ENCODE measurements around the gene HELZ2.
A peak's percentile ranks its signal among the peaks of the same experiment; 100 is the strongest.

Gene HELZ2

GRCh38 chr20:63591147-63591533 is 17.1 kb upstream of the HELZ2 start:
- Mint-ChIP-seq H3K4me1 (ENCODE audit: low read depth) (peaks cover 3% of the 10 kb centered on the region), H3K9me3 (no peaks in the 10 kb centered on the region), H3K27ac (no peak overlapping the region), H3K27me3 (ENCODE audit: low read depth) (no peaks in the 10 kb centered on the region), H3K4me3 (no peak overlapping the region), H3K36me3 (ENCODE audit: low read depth) (peaks cover 35% of the 10 kb centered on the region)
- DNase-seq (ENCODE audit: low spot score), result no peak

DNA sequence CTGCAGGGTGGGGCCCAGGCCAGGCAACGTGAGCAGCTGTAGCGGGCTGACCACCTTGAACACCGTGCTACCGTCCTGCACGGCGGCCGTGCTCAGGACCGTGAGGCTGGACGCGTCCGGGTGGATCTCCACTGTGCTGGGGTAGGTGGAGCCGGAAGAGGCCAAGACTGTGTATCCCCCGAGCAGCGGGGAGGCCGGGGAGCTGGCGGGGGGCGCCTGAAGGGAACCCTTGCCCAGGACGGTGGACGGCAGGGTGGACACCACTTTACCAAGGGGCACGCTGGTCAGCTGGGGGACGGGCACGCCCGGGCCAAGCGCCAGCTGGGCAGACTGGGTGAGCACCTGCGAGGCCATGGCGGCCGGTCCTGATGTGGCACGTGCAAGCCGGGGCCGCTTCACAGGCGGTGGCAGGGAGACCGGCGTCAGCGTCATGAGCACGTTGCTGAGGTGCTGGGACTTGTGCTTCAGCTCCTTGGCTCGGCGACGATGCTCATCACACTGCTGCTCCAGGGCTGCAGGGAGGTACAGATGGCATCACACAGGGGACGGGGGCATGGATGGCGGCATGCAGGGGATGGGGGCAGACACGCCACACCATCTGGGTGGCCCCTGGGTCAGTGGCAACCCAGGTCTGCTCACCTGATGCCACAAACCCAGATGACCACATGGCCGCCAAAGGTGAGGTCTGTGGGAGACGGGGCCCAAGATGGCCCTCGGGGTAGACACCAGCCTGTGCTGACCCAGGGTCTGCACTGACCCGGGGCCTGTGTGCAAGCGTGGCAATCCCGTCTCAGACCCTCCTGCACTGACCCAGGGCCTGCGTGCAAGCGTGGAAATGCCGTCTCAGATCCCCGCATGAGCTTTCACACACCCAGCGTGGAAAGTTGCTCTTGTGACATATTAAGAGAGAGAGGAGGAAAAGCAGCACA is 16.4 kb upstream of the HELZ2 start:
- Mint-ChIP-seq H3K36me3 (ENCODE audit: low read depth) (peaks cover 34% of the 10 kb centered on the region), H3K4me3 (no peak overlapping the region), H3K27me3 (ENCODE audit: low read depth) (no peaks in the 10 kb centered on the region), H3K9me3 (no peaks in the 10 kb centered on the region), H3K4me1 (ENCODE audit: low read depth) (peaks cover 3% of the 10 kb centered on the region), H3K27ac (no peak overlapping the region)
- no peak for DNase-seq (ENCODE audit: low spot score)

- peaks cover 26% of the 10 kb centered on the region for H3K36me3 Mint-ChIP-seq (ENCODE audit: low read depth)
Observed at GRCh38 chr20:63589261-63590217, 15.5 kb upstream of the HELZ2 start.

GRCh38 chr20:63588641-63589041 is 14.6 kb upstream of the HELZ2 start:
- Mint-ChIP-seq H3K27me3 (ENCODE audit: low read depth) (no peaks in the 10 kb centered on the region), H3K4me3 (no peak overlapping the region), H3K27ac (no peak overlapping the region), H3K36me3 (ENCODE audit: low read depth) (peaks cover 26% of the 10 kb centered on the region), H3K9me3 (no peaks in the 10 kb centered on the region), H3K4me1 (ENCODE audit: low read depth) (peaks cover 3% of the 10 kb centered on the region)
- no peak for DNase-seq (ENCODE audit: low spot score)

More at GRCh38 chr20:63589261-63590217, 15.5 kb upstream of the HELZ2 start:
- Mint-ChIP-seq H3K27me3 (ENCODE audit: low read depth) (no peaks in the 10 kb centered on the region), H3K27ac (no peak overlapping the region), H3K9me3 (no peaks in the 10 kb centered on the region), H3K4me1 (ENCODE audit: low read depth) (peaks cover 3% of the 10 kb centered on the region), H3K4me3 (no peak overlapping the region)
- no peak for DNase-seq (ENCODE audit: low spot score)

DNA sequence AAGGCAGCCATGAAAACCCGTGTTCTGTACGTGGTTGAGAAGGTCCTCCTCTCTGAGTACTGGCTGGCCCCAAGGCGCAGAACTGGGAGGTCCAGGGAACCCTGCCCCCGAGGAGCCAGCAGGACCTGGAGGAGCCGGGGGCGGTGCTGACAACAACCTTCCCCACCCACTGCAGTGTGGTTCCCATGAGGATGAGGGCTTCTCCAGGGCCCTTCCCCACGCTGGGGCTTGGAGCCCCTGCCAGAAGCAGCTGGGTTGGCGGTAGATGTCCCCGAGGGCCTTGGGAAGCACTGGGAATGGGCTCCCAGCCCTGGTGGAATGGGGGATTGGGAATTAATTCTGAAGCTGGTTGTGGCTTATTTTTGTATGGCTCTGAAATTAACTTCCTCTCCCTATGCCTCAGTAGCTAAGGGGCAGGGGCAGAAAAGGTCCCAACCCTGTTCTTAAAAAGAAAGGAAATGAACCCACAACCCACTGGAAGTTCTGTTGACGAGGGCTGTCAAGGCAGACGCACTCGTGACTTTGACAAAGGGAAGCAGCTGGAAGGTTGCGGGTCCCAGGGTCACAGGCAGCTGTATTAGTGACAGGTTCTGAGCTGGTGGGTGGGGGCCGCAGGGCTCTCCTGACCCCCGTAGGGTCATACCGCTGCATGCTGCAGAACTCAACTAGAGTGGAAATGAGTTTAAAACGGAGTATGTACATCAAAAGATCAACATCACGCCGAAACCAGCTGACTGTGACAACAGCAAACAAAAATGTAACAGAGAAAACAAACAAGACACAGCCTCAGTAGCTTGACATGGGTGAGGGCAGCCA is 13.9 kb upstream of the HELZ2 start:
- Mint-ChIP-seq H3K27me3 (ENCODE audit: low read depth) (peaks cover 4% of the 10 kb centered on the region), H3K9me3 (no peaks in the 10 kb centered on the region), H3K4me1 (ENCODE audit: low read depth) (peaks cover 3% of the 10 kb centered on the region), H3K27ac (no peak overlapping the region), H3K4me3 (no peak overlapping the region), H3K36me3 (ENCODE audit: low read depth) (peaks cover 20% of the 10 kb centered on the region)
- no peak for DNase-seq (ENCODE audit: low spot score)

DNA sequence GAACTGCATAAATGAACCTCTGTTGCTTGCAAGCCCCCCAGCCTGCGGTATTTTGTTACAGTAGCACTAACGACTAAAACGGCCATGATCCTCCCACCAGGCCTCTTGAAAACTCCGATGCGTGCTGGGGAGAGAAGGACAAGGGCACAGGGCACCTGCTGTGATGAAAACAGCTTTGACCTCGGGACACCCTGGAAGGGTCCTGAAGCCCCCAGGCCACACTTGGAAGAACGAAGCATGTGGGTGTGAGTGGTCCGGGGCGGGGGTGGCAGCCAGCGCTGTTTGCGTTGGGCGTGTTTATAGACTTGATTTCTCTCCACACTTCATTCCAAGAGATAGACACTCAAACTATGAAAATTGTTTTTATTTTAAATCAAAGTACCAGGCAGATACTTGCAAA is 13.2 kb upstream of the HELZ2 start:
- no peak for DNase-seq (ENCODE audit: low spot score)
- H3K27ac Mint-ChIP-seq, result no peak overlapping the region
- H3K4me3 Mint-ChIP-seq, result no peak overlapping the region
- H3K9me3 Mint-ChIP-seq, result no peaks in the 10 kb centered on the region
- H3K4me1 Mint-ChIP-seq (ENCODE audit: low read depth), result peaks cover 3% of the 10 kb centered on the region
- H3K36me3 Mint-ChIP-seq (ENCODE audit: low read depth), result peaks cover 18% of the 10 kb centered on the region
- peaks cover 6% of the 10 kb centered on the region for H3K27me3 Mint-ChIP-seq (ENCODE audit: low read depth)

DNA sequence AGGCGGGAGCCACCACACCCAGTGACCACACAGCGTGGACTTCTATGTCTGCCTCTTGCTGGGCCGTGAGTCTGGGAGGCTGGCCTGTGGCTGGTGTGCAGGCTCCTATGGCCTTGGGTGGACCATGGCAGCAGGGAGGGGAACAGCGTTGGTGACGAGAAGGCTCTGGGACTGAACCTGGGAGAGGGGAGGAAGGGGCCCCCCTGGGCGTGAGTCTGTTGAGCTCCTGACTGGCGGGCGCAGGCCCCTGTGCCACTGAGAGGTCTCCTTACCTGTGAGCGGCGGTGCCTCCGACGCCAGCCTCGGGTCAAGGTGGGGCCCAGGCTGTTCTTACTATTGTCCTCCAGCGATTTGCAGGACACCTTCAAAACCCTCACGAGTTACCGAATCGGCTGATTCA is 12.8 kb upstream of the HELZ2 start:
- no peak for DNase-seq (ENCODE audit: low spot score)
- no peak overlapping the region for H3K27ac Mint-ChIP-seq
- no peaks in the 10 kb centered on the region for H3K9me3 Mint-ChIP-seq
- peaks cover 6% of the 10 kb centered on the region for H3K27me3 Mint-ChIP-seq (ENCODE audit: low read depth)
- H3K4me1 Mint-ChIP-seq (ENCODE audit: low read depth), result peaks cover 3% of the 10 kb centered on the region
- no peak overlapping the region for H3K4me3 Mint-ChIP-seq
- peaks cover 16% of the 10 kb centered on the region for H3K36me3 Mint-ChIP-seq (ENCODE audit: low read depth)

- peaks cover 6% of the 10 kb centered on the region for H3K27me3 Mint-ChIP-seq (ENCODE audit: low read depth)
- H3K4me3 Mint-ChIP-seq, result no peak overlapping the region
- H3K4me1 Mint-ChIP-seq (ENCODE audit: low read depth), result peaks cover 4% of the 10 kb centered on the region
- no peaks in the 10 kb centered on the region for H3K9me3 Mint-ChIP-seq
- H3K27ac Mint-ChIP-seq, result no peak overlapping the region
- peaks cover 13% of the 10 kb centered on the region for H3K36me3 Mint-ChIP-seq (ENCODE audit: low read depth)
- no peak for DNase-seq (ENCODE audit: low spot score)
Observed at GRCh38 chr20:63585616-63586565, 11.9 kb upstream of the HELZ2 start.

GRCh38 chr20:63582382-63583063 is 8.5 kb upstream of the HELZ2 start:
- Mint-ChIP-seq H3K9me3 (no peaks in the 10 kb centered on the region), H3K27ac (no peak overlapping the region), H3K36me3 (ENCODE audit: low read depth) (no peaks in the 10 kb centered on the region)

GRCh38 chr20:63580796-63581461 is 6.9 kb upstream of the HELZ2 start:
- peaks cover 35% of the 10 kb centered on the region for H3K27me3 Mint-ChIP-seq (ENCODE audit: low read depth)
- H3K4me3 Mint-ChIP-seq, result no peak overlapping the region
- DNase-seq (ENCODE audit: low spot score), result peak; percentile 30
- no peaks in the 10 kb centered on the region for H3K9me3 Mint-ChIP-seq
- H3K27ac Mint-ChIP-seq, result no peak overlapping the region
- H3K4me1 Mint-ChIP-seq (ENCODE audit: low read depth), result peaks cover 3% of the 10 kb centered on the region
- H3K36me3 Mint-ChIP-seq (ENCODE audit: low read depth), result no peaks in the 10 kb centered on the region

More at GRCh38 chr20:63582382-63583063, 8.5 kb upstream of the HELZ2 start:
- H3K27me3 Mint-ChIP-seq (ENCODE audit: low read depth), result peaks cover 25% of the 10 kb centered on the region
- no peak for DNase-seq (ENCODE audit: low spot score)
- H3K4me1 Mint-ChIP-seq (ENCODE audit: low read depth), result peaks cover 1% of the 10 kb centered on the region
- H3K4me3 Mint-ChIP-seq, result no peak overlapping the region

GRCh38 chr20:63579017-63579694 is 5.1 kb upstream of the HELZ2 start:
- H3K27ac Mint-ChIP-seq, result no peak overlapping the region
- peaks cover 41% of the 10 kb centered on the region for H3K27me3 Mint-ChIP-seq (ENCODE audit: low read depth)
- DNase-seq (ENCODE audit: low spot score), result no peak
- H3K9me3 Mint-ChIP-seq, result no peaks in the 10 kb centered on the region
- no peaks in the 10 kb centered on the region for H3K36me3 Mint-ChIP-seq (ENCODE audit: low read depth)
- no peak overlapping the region for H3K4me3 Mint-ChIP-seq
- H3K4me1 Mint-ChIP-seq (ENCODE audit: low read depth), result peaks cover 3% of the 10 kb centered on the region
